IMR-90 (cell line): Measurements from ENCODE around the gene TGM1. TPM values are rescaled to one million over a fixed set of nuclear protein-coding genes. Genes with fewer than 3 reads are reported as not detected.

Source experiments
- ATAC-seq: fragments of 200-7000 bp; cut with Tn5 transposase; 2 replicates; pipeline ENCODE4 v1.9.1; 2020; ENCODE audit warnings: low read depth, mild to moderate bottlenecking, moderate library complexity
- BruUV-seq: library from RNA; stranded (reverse); fragments of 400-500 nt; replicated peaks from 2 replicates; lab custom pipeline; 2021; lab: Mats Ljungman, UMichigan
- CTCF ChIA-PET: fragments of 300-600 bp; formaldehyde crosslinking; extraction: SDS; loops from one replicate; lab custom pipeline; 2021; ENCODE audit warnings: antibody characterized with exemption; lab: Yijun Ruan, JAX
- POLR2A ChIA-PET: fragments of 300-600 bp; sonication (Branson Sonifier 250); formaldehyde crosslinking; loops from one replicate; lab custom pipeline; 2022; ENCODE audit warnings: antibody characterized with exemption; ENCODE audit not compliant: unreplicated experiment; lab: Charles Lee
- DNase-seq: peaks from one replicate; pipeline ENCODE4 v3.0.0; 2013
- H2AFZ ChIP-seq: replicated peaks from 2 replicates; pipeline ENCODE3; 2013; ENCODE audit warnings: low read length, mild to moderate bottlenecking; ENCODE audit not compliant: poor library complexity
- H2AK5ac ChIP-seq: 2 replicates; pipeline ENCODE4 v1.6.1; 2013; ENCODE audit warnings: low read depth, low read length, inconsistent platforms
- H2AK9ac ChIP-seq: replicated peaks from 2 replicates; pipeline ENCODE3; 2013; ENCODE audit warnings: mild to moderate bottlenecking, low read depth, low read length, moderate library complexity; ENCODE audit not compliant: poor library complexity
- H2BK120ac ChIP-seq: 2 replicates; pipeline ENCODE4 v1.6.1; 2013; ENCODE audit warnings: low read depth, low read length, inconsistent platforms
- H2BK15ac ChIP-seq: 3 replicates; pipeline ENCODE4 v1.6.1; 2013; ENCODE audit warnings: low read depth, low read length, inconsistent platforms
- H2BK20ac ChIP-seq: 2 replicates; pipeline ENCODE4 v1.6.1; 2013; ENCODE audit warnings: low read depth, mild to moderate bottlenecking, inconsistent platforms, low read length, moderate library complexity
- H2BK5ac ChIP-seq: 2 replicates; pipeline ENCODE4 v1.6.1; 2013; ENCODE audit warnings: mild to moderate bottlenecking, low read depth, low read length, inconsistent platforms; ENCODE audit not compliant: poor library complexity, severe bottlenecking
- H3K14ac ChIP-seq: replicated peaks from 2 replicates; pipeline ENCODE4 v1.6.1; 2013; ENCODE audit warnings: low read depth, low read length, inconsistent platforms
- H3K18ac ChIP-seq: 2 replicates; pipeline ENCODE4 v1.6.1; 2013; ENCODE audit warnings: low read depth, low read length, control low read depth
- H3K23ac ChIP-seq: 2 replicates; pipeline ENCODE4 v1.6.1; 2013; ENCODE audit warnings: low read depth, low read length, inconsistent platforms
- H3K27ac ChIP-seq: 2 replicates; pipeline ENCODE4 v1.5.1; 2013; ENCODE audit warnings: mild to moderate bottlenecking, control low read depth, low read length; ENCODE audit not compliant: insufficient read depth
- H3K27me3 ChIP-seq: 2 replicates; pipeline ENCODE4 v1.6.1; 2013; ENCODE audit warnings: low read length; ENCODE audit not compliant: control insufficient read depth, insufficient read depth
- H3K36me3 ChIP-seq: 2 replicates; pipeline ENCODE4 v1.6.1; 2013; ENCODE audit warnings: low read length, mixed read lengths; ENCODE audit not compliant: control insufficient read depth, insufficient read depth
- H3K4ac ChIP-seq: 2 replicates; pipeline ENCODE4 v1.6.1; 2013; ENCODE audit warnings: low read depth, low read length, inconsistent platforms
- H3K4me1 ChIP-seq: 2 replicates; pipeline ENCODE4 v1.6.1; 2013; ENCODE audit warnings: low read length, mixed read lengths; ENCODE audit not compliant: control insufficient read depth, insufficient read depth
- H3K4me2 ChIP-seq: 2 replicates; pipeline ENCODE4 v1.6.1; 2013; ENCODE audit warnings: low read depth, mild to moderate bottlenecking, control low read depth, low read length, moderate library complexity
- H3K4me3 ChIP-seq: 2 replicates; pipeline ENCODE4 v1.5.1; 2013; ENCODE audit warnings: low read depth, mild to moderate bottlenecking, control low read depth, low read length, moderate library complexity; ENCODE audit not compliant: insufficient read depth
- H3K56ac ChIP-seq: 2 replicates; pipeline ENCODE4 v1.6.1; 2013; ENCODE audit warnings: low read length, inconsistent platforms; ENCODE audit not compliant: insufficient read depth; ENCODE audit errors: extremely low read depth
- H3K79me1 ChIP-seq, 2 experiments: 2 replicates each; pipeline ENCODE4 v1.6.1; 2013; ENCODE audit warnings: low read length in 2 of 2, inconsistent platforms in 1 of 2, low read depth in 1 of 2
- H3K9ac ChIP-seq: 2 replicates; pipeline ENCODE4 v1.6.1; 2013; ENCODE audit warnings: low read depth, low read length, control low read depth
- H3K9me1 ChIP-seq: 2 replicates; pipeline ENCODE4 v1.6.1; 2013; ENCODE audit warnings: low read length, inconsistent platforms; ENCODE audit not compliant: insufficient read depth
- H3K9me3 ChIP-seq: 2 replicates; pipeline ENCODE4 v1.6.1; 2013; ENCODE audit warnings: low read length; ENCODE audit not compliant: control insufficient read depth, insufficient read depth
- H4K20me1 ChIP-seq: 2 replicates; pipeline ENCODE4 v1.6.1; 2013; ENCODE audit warnings: low read length, inconsistent platforms; ENCODE audit not compliant: insufficient read depth
- H4K5ac ChIP-seq: 2 replicates; pipeline ENCODE4 v1.6.1; 2013; ENCODE audit warnings: mild to moderate bottlenecking, low read depth, low read length, control low read depth
- H4K8ac ChIP-seq, 2 experiments: 2 replicates each; pipeline ENCODE4 v1.6.1; 2013; ENCODE audit warnings: low read depth in 2 of 2, low read length in 2 of 2, control low read depth in 1 of 2, inconsistent platforms in 1 of 2
- H4K91ac ChIP-seq: 2 replicates; pipeline ENCODE4 v1.6.1; 2013; ENCODE audit warnings: low read depth, low read length, inconsistent platforms; ENCODE audit not compliant: insufficient read depth
- BHLHE40 ChIP-seq: fragments of 150-350 bp; IDR thresholded peaks from 2 replicates; pipeline ENCODE4 v1.6.1; 2016; ENCODE audit warnings: mild to moderate bottlenecking, low read depth, low read length
- CTCF ChIP-seq: conservative IDR thresholded peaks from 2 replicates; pipeline ENCODE4 v1.5.1; 2012; ENCODE audit warnings: mild to moderate bottlenecking, low read depth, low read length, improper control_type of control experiment
- FOS ChIP-seq: fragments of 150-350 bp; IDR thresholded peaks from 2 replicates; pipeline ENCODE4 v1.6.1; 2016; ENCODE audit warnings: low read depth, low read length
- MAFK ChIP-seq: IDR thresholded peaks from 2 replicates; pipeline ENCODE4 v1.6.1; 2012; ENCODE audit warnings: low read depth, low read length, improper control_type of control experiment
- RAD21 ChIP-seq: IDR thresholded peaks from 2 replicates; pipeline ENCODE4 v1.6.1; 2012; ENCODE audit warnings: low read length, improper control_type of control experiment
- USF2 ChIP-seq: fragments of 150-350 bp; IDR thresholded peaks from 2 replicates; pipeline ENCODE4 v1.6.1; 2017; ENCODE audit warnings: mild to moderate bottlenecking, antibody characterized with exemption, low read length, low read depth
- WGBS, 2 experiments: methylation state at CpG; one replicate each; pipeline versions ENCODE4 v1.1.5 to v1.1.7; 2013; ENCODE audit warnings: missing lambda C conversion rate in 2 of 2; ENCODE audit not compliant: insufficient read length in 1 of 2; ENCODE audit errors: extremely low coverage in 2 of 2; 5-methylcytosine and 5-hydroxymethylcytosine counted together
- dilution Hi-C: fragments of 300-500 bp; cut with HindIII; formaldehyde crosslinking; loops from one replicate; pipeline ENCODE4 v1.14.3; 2018; ENCODE audit warnings: low sequenced_read_pairs; ENCODE audit not compliant: unreplicated experiment
- in situ Hi-C: fragments of 300-500 bp; cut with MboI; formaldehyde crosslinking; loops from 3 replicates; pipeline ENCODE4 v1.14.3; 2019; ENCODE audit warnings: low sequenced_read_pairs, inconsistent platforms, mixed read lengths
- intact Hi-C: fragments of 100-400 bp; cut with micrococcal nuclease; formaldehyde crosslinking; loops from 2 replicates; pipeline ENCODE4 v1.10.0; 2022
- polyA plus RNA-seq, 3 experiments: library from polyadenylated mRNA; depleted of rRNA; stranded (reverse); fragments of >200 nt; gene quantifications; 2 replicates each; pipeline ENCODE4 v1.2.3, GENCODE V29; 2012; ENCODE audit warnings: low replicate concordance in 1 of 3
- total RNA-seq: library from RNA; depleted of rRNA; stranded (reverse); fragments of >200 nt; gene quantifications from 2 replicates; pipeline ENCODE4 v1.2.3, GENCODE V29; 2012

Gene TGM1
- total and polyA plus RNA-seq, 2 of the 4 experiments (the other 2 are of a cell fraction), result 0.72 to 3.3 TPM

GRCh38 chr14:24255438-24255837 is 7.5 kb downstream of the TGM1 start:
- Histone ChIP-seq H4K91ac (no peak overlapping the region), H3K56ac (no peak overlapping the region), H3K79me1 (peaks cover 0 to 2% of the 10 kb centered on the region in 2 experiments; a peak in 1 of 4 replicates), H2BK5ac (no peak overlapping the region), H3K4me1 (peaks cover 22% of the 10 kb centered on the region), H2AFZ (no peak overlapping the region), H3K27ac (no peak overlapping the region), H4K5ac (no peak overlapping the region), H3K9me3 (no peaks in the 10 kb centered on the region), H3K36me3 (peaks cover 2% of the 10 kb centered on the region; the same call in 1 of the 2 replicates), H3K4me3 (no peak overlapping the region), H3K27me3 (no peaks in the 10 kb centered on the region), H2AK5ac (no peak overlapping the region), H4K8ac (no peak overlapping the region), H2AK9ac (no peak overlapping the region), H4K20me1 (no peaks in the 10 kb centered on the region), H2BK15ac (no peak overlapping the region), H3K4me2 (no peak overlapping the region), H2BK20ac (no peak overlapping the region), H3K23ac (no peak overlapping the region), H3K9me1 (peaks cover 38% of the 10 kb centered on the region), H3K9ac (no peak overlapping the region), H3K18ac (no peak overlapping the region), H3K4ac (no peak overlapping the region), H2BK120ac (no peak overlapping the region), H3K14ac (no peak overlapping the region)
- no TSS peak for BruUV-seq
- no peak for TF ChIP-seq FOS
- no peak for TF ChIP-seq USF2
- no peak for TF ChIP-seq MAFK
- no peak for TF ChIP-seq BHLHE40
- no peak for TF ChIP-seq RAD21
- no peak for TF ChIP-seq CTCF
- no peak for ATAC-seq
- no peak for DNase-seq
- ChIA-PET CTCF (no interaction called here), POLR2A (no interaction called here)
- 80% methylated on average over 3 of the region's 8 CpGs; no CpG with 5 or more reads in 1 of the 2 experiments for WGBS, 2 experiments
- intact Hi-C loops, result no loop called here
- in situ Hi-C loops, result no loop called here
- dilution Hi-C loops, result no loop called here
